Endodermal cell (in vitro differentiated cells): ENCODE results near the gene BRD4. TPM values are rescaled to one million over a fixed set of nuclear protein-coding genes. Genes with fewer than 3 reads are reported as not detected.
A peak's percentile ranks its signal among the peaks of the same experiment; 100 is the strongest.

ENCODE experiments used
- DNase-seq: peaks from one replicate; pipeline ENCODE4 v3.0.0-alpha.2; 2017
- H3K27ac ChIP-seq: 2 replicates; pipeline ENCODE4 v1.5.1; 2013; ENCODE audit warnings: mild to moderate bottlenecking, low read depth, low read length, moderate library complexity
- H3K27me3 ChIP-seq: 2 replicates; pipeline ENCODE4 v1.6.1; 2013; ENCODE audit warnings: mild to moderate bottlenecking, low read length, moderate library complexity; ENCODE audit not compliant: insufficient read depth, control insufficient read depth, poor library complexity, severe bottlenecking
- H3K36me3 ChIP-seq: 2 replicates; pipeline ENCODE4 v1.7.0; 2013; ENCODE audit warnings: mild to moderate bottlenecking, low read length, moderate library complexity; ENCODE audit not compliant: control insufficient read depth, insufficient read depth
- H3K4me1 ChIP-seq: one replicate; pipeline ENCODE4 v1.7.0; 2013; ENCODE audit warnings: low read length; ENCODE audit not compliant: control insufficient read depth, insufficient read depth
- H3K4me3 ChIP-seq: 2 replicates; pipeline ENCODE4 v1.5.1; 2013; ENCODE audit warnings: mild to moderate bottlenecking, low read length, moderate library complexity
- H3K9ac ChIP-seq: 2 replicates; pipeline ENCODE4 v1.6.1; 2013; ENCODE audit warnings: mild to moderate bottlenecking, low read length, moderate library complexity; ENCODE audit not compliant: poor library complexity, severe bottlenecking; ENCODE audit errors: extremely low read depth
- H3K9me3 ChIP-seq: 2 replicates; pipeline ENCODE4 v1.6.1; 2013; ENCODE audit warnings: mild to moderate bottlenecking, low read length, moderate library complexity; ENCODE audit not compliant: control insufficient read depth
- H3K27ac Mint-ChIP-seq: 2 replicates; pipeline ENCODE4 v1.8.0; 2020; ENCODE audit warnings: mixed read lengths
- H3K27me3 Mint-ChIP-seq: 2 replicates; pipeline ENCODE4 v1.8.0; 2021; ENCODE audit warnings: mild to moderate bottlenecking, mixed read lengths; ENCODE audit not compliant: insufficient read depth
- H3K36me3 Mint-ChIP-seq: 2 replicates; pipeline ENCODE4 v1.8.0; 2020; ENCODE audit warnings: low read depth, mixed read lengths
- H3K4me1 Mint-ChIP-seq: 2 replicates; pipeline ENCODE4 v1.8.0; 2020; ENCODE audit warnings: mixed read lengths
- H3K4me3 Mint-ChIP-seq: 2 replicates; pipeline ENCODE4 v1.8.0; 2020; ENCODE audit warnings: mild to moderate bottlenecking, moderate library complexity, mixed read lengths
- H3K9me3 Mint-ChIP-seq: 2 replicates; pipeline ENCODE4 v1.8.0; 2020; ENCODE audit warnings: mild to moderate bottlenecking, mixed read lengths
- CTCF ChIP-seq: fragments of 200-600 bp; sonication (generic); conservative IDR thresholded peaks from 2 replicates; pipeline ENCODE4 v1.5.0; 2021; ENCODE audit warnings: antibody characterized with exemption, mild to moderate bottlenecking
- WGBS, 2 experiments: methylation state at CpG; one replicate each; pipeline versions ENCODE4 v1.1.5 to v1.1.7; 2013; ENCODE audit warnings: missing lambda C conversion rate in 2 of 2, mixed read lengths in 1 of 2; ENCODE audit not compliant: insufficient coverage in 1 of 2, insufficient read length in 1 of 2; 5-methylcytosine and 5-hydroxymethylcytosine counted together
- total RNA-seq, 2 donors: library from RNA; stranded (reverse); fragmentation: NEBNext Ultra II Directional in 1 of 2; extraction: Animal tissue kit (Norgen Biotek cat#: 25700) in 1 of 2; gene quantifications; 2 replicates in 1 of 2; 3 replicates in 1 of 2; pipeline ENCODE4 v1.2.1, GENCODE V29; 2021

The BRD4 gene
- total RNA-seq, 2 donors from 2014 or later: 149 to 156 TPM

DNA sequence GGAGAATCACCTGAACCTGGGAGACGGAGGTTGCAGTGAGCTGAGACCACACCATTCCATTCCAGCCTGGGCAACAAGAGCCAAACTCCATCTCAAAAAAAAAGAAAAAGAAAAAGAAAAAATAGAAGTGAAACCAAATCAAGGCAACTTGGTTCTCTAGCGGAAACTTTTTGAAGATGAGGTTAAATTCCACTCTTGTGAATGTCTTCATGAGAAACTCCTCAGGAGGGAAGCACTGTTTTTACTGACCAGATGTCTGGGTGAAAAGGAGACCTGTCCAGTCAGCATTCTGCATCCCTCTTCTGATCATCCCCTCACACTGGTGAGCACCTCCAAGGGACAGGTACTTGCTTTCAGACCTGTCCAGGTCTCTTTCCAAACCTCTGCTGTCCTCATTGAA lies 15.8 kb downstream of the BRD4 start:
- peak overlapping the region; percentile 7 for H3K27ac Mint-ChIP-seq
- no peak for DNase-seq
- Histone ChIP-seq H3K27me3 (no peaks in the 10 kb centered on the region), H3K9ac (no peak overlapping the region), H3K36me3 (peaks cover 6% of the 10 kb centered on the region), H3K9me3 (no peaks in the 10 kb centered on the region), H3K27ac (no peak overlapping the region), H3K4me3 (no peak overlapping the region), H3K4me1 (peaks cover 23% of the 10 kb centered on the region)
- no peaks in the 10 kb centered on the region for H3K9me3 Mint-ChIP-seq
- WGBS, 2 experiments: 92 to 100% methylated on average over 1 to 2 of the region's 2 CpGs
- TF ChIP-seq CTCF: no peak
- H3K4me3 Mint-ChIP-seq: no peak overlapping the region
- H3K4me1 Mint-ChIP-seq: peaks cover 48% of the 10 kb centered on the region
- peaks cover 6% of the 10 kb centered on the region for H3K36me3 Mint-ChIP-seq
- no peaks in the 10 kb centered on the region for H3K27me3 Mint-ChIP-seq

GRCh38 chr19:15315101-15315500 lies 17.2 kb downstream of the BRD4 start:
- Histone ChIP-seq H3K4me1 (peaks cover 23% of the 10 kb centered on the region), H3K27me3 (no peaks in the 10 kb centered on the region), H3K27ac (no peak overlapping the region), H3K9ac (no peak overlapping the region), H3K9me3 (no peaks in the 10 kb centered on the region), H3K36me3 (peaks cover 6% of the 10 kb centered on the region), H3K4me3 (no peak overlapping the region)
- Mint-ChIP-seq H3K4me3 (no peak overlapping the region), H3K36me3 (peaks cover 9% of the 10 kb centered on the region), H3K9me3 (no peaks in the 10 kb centered on the region), H3K27ac (peak overlapping the region; percentile 13), H3K4me1 (peaks cover 45% of the 10 kb centered on the region), H3K27me3 (no peaks in the 10 kb centered on the region)
- no peak for DNase-seq
- WGBS, 2 experiments: 92 to 97% methylated on average over 4 to 6 of the region's 6 CpGs
- TF ChIP-seq CTCF: no peak

DNA sequence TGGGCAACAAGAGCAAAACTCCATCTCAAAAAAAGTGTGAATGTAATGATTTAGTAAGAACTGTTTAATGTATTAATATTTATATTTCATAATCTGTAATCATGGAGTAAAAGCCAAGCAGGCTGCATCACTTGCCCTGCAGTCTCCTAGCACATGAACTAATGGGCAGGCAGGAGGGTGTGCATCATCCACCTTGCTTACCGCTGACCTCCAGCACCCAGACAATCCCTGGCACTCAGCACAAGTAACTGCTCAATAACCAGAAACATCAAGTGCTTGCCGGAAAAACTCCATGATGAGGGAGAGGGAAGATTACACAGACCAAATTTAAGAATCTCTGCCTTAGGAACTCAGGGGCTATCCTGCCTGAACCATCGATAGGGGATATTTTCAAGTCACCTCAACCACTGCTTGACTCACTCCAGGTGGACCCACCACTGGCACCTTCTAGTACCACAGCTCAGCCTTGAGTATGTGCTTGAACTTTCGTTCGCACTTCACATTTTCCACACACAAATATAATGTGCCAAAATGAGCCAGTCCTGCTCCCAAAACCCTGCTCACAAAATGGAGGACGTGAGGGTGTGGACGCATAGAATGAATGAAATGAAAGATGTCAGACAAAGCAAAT lies 18.6 kb downstream of the BRD4 start:
- DNase-seq: no peak
- H3K27ac ChIP-seq: no peak overlapping the region
- peaks cover 23% of the 10 kb centered on the region for H3K4me1 ChIP-seq
- Mint-ChIP-seq H3K36me3 (peaks cover 5% of the 10 kb centered on the region), H3K4me1 (peaks cover 45% of the 10 kb centered on the region), H3K4me3 (no peak overlapping the region), H3K27ac (peak overlapping the region; percentile 53), H3K9me3 (no peaks in the 10 kb centered on the region), H3K27me3 (no peaks in the 10 kb centered on the region)
- no peak for TF ChIP-seq CTCF
- peaks cover 6% of the 10 kb centered on the region for H3K36me3 ChIP-seq
- H3K27me3 ChIP-seq: no peaks in the 10 kb centered on the region
- no peak overlapping the region for H3K9ac ChIP-seq
- H3K9me3 ChIP-seq: no peaks in the 10 kb centered on the region
- H3K4me3 ChIP-seq: no peak overlapping the region
- 94 to 95% methylated on average over 5 to 7 of the region's 7 CpGs for WGBS, 2 experiments
